PC-3 (cell line): ENCODE data around the gene RAG1. TPM values are rescaled to one million over a fixed set of nuclear protein-coding genes. Genes with fewer than 3 reads are reported as not detected.

Experiments used
- ATAC-seq: fragments of 200-7000 bp; cut with Tn5 transposase; 2 replicates; pipeline ENCODE4 v1.9.1; 2020; ENCODE audit warnings: mild to moderate bottlenecking, moderate library complexity
- BruUV-seq: library from RNA; stranded (reverse); fragments of 400-500 nt; replicated peaks from 2 replicates; lab custom pipeline; 2021; lab: Mats Ljungman, UMichigan
- CTCF ChIA-PET: fragments of 300-600 bp; sonication (Branson Sonifier 250); formaldehyde crosslinking; loops from one replicate; lab custom pipeline; 2022; ENCODE audit warnings: antibody characterized with exemption; lab: Charles Lee
- POLR2A ChIA-PET: fragments of 300-600 bp; sonication (Branson Sonifier 250); formaldehyde crosslinking; loops from one replicate; lab custom pipeline; 2022; ENCODE audit warnings: antibody characterized with exemption; ENCODE audit not compliant: unreplicated experiment; lab: Charles Lee
- DNase-seq: peaks from one replicate; pipeline ENCODE4 v3.0.0-alpha.2; 2015
- H2AFZ ChIP-seq: fragments of 300-600 bp; sonication (generic); 2 replicates; pipeline ENCODE4 v1.6.0; 2016; ENCODE audit warnings: antibody characterized with exemption, low read length
- H3F3A ChIP-seq: fragments of 300-600 bp; sonication (generic); one replicate; pipeline ENCODE4 v1.6.0; 2017; ENCODE audit warnings: antibody characterized with exemption, low read length, control low read depth, mild to moderate bottlenecking; ENCODE audit not compliant: unreplicated experiment
- H3K27ac ChIP-seq: fragments of 300-600 bp; sonication (generic); 2 replicates; pipeline ENCODE4 v1.5.1; 2016; ENCODE audit warnings: mild to moderate bottlenecking, low read length
- H3K27me3 ChIP-seq: fragments of 300-600 bp; sonication (generic); 2 replicates; pipeline ENCODE4 v1.6.1; 2016; ENCODE audit warnings: low read length, mixed read lengths
- H3K36me3 ChIP-seq: fragments of 300-600 bp; sonication (generic); 2 replicates; pipeline ENCODE4 v1.6.1; 2016; ENCODE audit warnings: low read depth, mixed run types, low read length, mixed read lengths
- H3K4me1 ChIP-seq: fragments of 300-600 bp; sonication (generic); 2 replicates; pipeline ENCODE4 v1.5.1; 2016; ENCODE audit warnings: low read length; ENCODE audit not compliant: insufficient read depth
- H3K4me2 ChIP-seq: fragments of 300-600 bp; sonication (generic); 2 replicates; pipeline ENCODE4 v1.6.0; 2016; ENCODE audit warnings: low read length
- H3K4me3 ChIP-seq: fragments of 300-600 bp; sonication (generic); 2 replicates; pipeline ENCODE4 v1.5.1; 2016; ENCODE audit warnings: mild to moderate bottlenecking, low read length, mixed read lengths
- H3K79me2 ChIP-seq: fragments of 300-600 bp; sonication (generic); 2 replicates; pipeline ENCODE4 v1.6.1; 2017; ENCODE audit warnings: low read length, mixed read lengths
- H3K9ac ChIP-seq: fragments of 300-600 bp; sonication (generic); 2 replicates; pipeline ENCODE4 v1.6.0; 2016; ENCODE audit warnings: mild to moderate bottlenecking, low read length
- H3K9me2 ChIP-seq: fragments of 300-600 bp; sonication (generic); replicated peaks from 2 replicates; pipeline ENCODE4 v1.6.1; 2016; ENCODE audit warnings: mixed run types, low read length, mixed read lengths
- H3K9me3 ChIP-seq: fragments of 300-600 bp; sonication (generic); 2 replicates; pipeline ENCODE4 v1.6.1; 2016; ENCODE audit warnings: low read length, mixed read lengths
- H4K20me1 ChIP-seq: fragments of 300-600 bp; sonication (generic); 2 replicates; pipeline ENCODE4 v1.6.1; 2016; ENCODE audit warnings: low read length, mixed read lengths
- EZH2 ChIP-seq: fragments of 300-600 bp; sonication (generic); IDR thresholded peaks from one replicate; pipeline ENCODE4 v1.6.1; 2017; ENCODE audit warnings: antibody characterized with exemption, mild to moderate bottlenecking, low read length; ENCODE audit not compliant: unreplicated experiment
- EZH2phosphoT487 ChIP-seq: fragments of 300-600 bp; sonication (generic); IDR thresholded peaks from 2 replicates; pipeline ENCODE4 v1.6.1; 2018; ENCODE audit warnings: mild to moderate bottlenecking, antibody characterized with exemption, low read length, borderline replicate concordance
- intact Hi-C: fragments of 100-400 bp; cut with micrococcal nuclease; formaldehyde crosslinking; loops from 2 replicates; pipeline ENCODE4 v1.9.0; 2023
- total RNA-seq: library from RNA; depleted of rRNA; stranded (reverse); fragments of >200 nt; gene quantifications from 2 replicates; pipeline ENCODE4 v1.2.3, GENCODE V29; 2014
- TF ChIP-seq, protein P1 (sequence below): fragments of 300-600 bp; sonication (generic); conservative IDR thresholded peaks from 2 replicates; pipeline ENCODE4 v1.5.1; 2017; ENCODE audit warnings: antibody characterized with exemption, low read depth, mild to moderate bottlenecking, low read length

Gene RAG1
- total RNA-seq, 1 experiment from 2014 or later: 0.15 TPM

DNA sequence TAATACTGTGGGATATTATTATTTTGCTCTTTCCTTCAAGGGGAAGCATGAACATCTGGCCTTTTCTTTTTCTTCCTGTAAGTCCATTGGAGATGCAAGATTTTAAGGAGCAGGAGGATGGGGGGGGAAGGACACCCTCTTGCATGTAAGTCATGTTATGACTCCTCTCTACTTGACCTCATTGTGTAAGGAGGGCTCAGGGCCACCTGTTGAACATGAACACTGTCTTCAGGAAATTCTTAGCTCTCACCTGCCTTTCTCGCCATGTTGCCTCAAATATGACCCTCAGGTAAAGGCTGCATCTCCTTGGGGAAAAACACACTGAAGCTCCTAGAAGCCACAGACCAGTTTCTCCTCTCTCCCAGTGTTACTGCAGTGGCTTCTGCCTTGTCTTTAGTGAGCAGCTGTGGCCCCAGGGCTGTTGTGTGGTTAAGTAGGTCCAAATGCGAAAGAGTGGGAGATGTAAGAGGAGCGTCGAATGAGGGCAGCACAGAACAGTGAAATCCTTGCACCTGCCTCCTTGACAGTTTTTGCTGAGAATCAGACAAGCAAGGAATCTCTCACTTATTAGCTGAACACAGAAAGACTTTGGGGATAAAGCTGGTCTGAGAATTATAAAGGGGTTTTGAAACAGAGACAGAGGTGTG is 1.3 kb upstream of the RAG1 start:
- DNase-seq (no peak), ATAC-seq (no peak)
- intact Hi-C loops: no loop called here
- CTCF ChIA-PET: interaction anchor here (1.2 kb wide), 1 partner anchor 180 kb away, joined by 3 read pairs; no protein-coding TSS in a partner anchor
- Histone ChIP-seq H3K79me2 (no peaks in the 10 kb centered on the region), H3F3A (no peaks in the 10 kb centered on the region), H3K9me2 (no peaks in the 10 kb centered on the region), H3K4me1 (no peaks in the 10 kb centered on the region), H3K4me2 (no peak overlapping the region), H3K9me3 (no peaks in the 10 kb centered on the region), H3K4me3 (no peak overlapping the region), H2AFZ (no peak overlapping the region), H3K27me3 (peaks cover 66% of the 10 kb centered on the region), H3K27ac (no peak overlapping the region), H3K36me3 (no peaks in the 10 kb centered on the region), H3K9ac (no peak overlapping the region), H4K20me1 (no peaks in the 10 kb centered on the region)
- POLR2A ChIA-PET: no interaction called here
- no TSS peak for BruUV-seq
- TF ChIP-seq EZH2 (no peak), EZH2phosphoT487 (no peak)
- TF ChIP-seq, protein P1, sequence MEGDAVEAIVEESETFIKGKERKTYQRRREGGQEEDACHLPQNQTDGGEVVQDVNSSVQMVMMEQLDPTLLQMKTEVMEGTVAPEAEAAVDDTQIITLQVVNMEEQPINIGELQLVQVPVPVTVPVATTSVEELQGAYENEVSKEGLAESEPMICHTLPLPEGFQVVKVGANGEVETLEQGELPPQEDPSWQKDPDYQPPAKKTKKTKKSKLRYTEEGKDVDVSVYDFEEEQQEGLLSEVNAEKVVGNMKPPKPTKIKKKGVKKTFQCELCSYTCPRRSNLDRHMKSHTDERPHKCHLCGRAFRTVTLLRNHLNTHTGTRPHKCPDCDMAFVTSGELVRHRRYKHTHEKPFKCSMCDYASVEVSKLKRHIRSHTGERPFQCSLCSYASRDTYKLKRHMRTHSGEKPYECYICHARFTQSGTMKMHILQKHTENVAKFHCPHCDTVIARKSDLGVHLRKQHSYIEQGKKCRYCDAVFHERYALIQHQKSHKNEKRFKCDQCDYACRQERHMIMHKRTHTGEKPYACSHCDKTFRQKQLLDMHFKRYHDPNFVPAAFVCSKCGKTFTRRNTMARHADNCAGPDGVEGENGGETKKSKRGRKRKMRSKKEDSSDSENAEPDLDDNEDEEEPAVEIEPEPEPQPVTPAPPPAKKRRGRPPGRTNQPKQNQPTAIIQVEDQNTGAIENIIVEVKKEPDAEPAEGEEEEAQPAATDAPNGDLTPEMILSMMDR: no peak

DNA sequence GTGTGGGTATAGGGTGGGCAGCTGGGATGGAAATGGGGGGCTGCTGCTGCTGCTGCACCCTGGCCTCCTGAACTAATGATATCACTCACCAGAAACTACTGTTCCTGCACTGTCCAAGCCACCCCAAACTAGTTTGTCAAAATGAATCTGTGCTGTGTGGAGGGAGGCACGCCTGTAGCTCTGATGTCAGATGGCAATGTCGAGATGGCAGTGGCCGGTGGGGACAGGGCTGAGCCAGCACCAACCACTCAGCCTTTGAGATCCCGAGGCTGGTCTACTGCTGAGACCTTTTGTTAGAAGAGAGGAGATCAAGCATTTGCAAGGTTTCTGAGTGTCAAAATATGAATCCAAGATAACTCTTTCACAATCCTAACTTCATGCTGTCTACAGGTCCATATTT is 1.3 kb downstream of the RAG1 start:
- POLR2A ChIA-PET: no interaction called here
- ATAC-seq (no peak), DNase-seq (no peak)
- no TSS peak for BruUV-seq
- no peaks in the 10 kb centered on the region for H3K79me2 ChIP-seq
- no peak overlapping the region for H3K27ac ChIP-seq
- H3K4me2 ChIP-seq: no peak overlapping the region
- H3K4me1 ChIP-seq: no peaks in the 10 kb centered on the region
- no peak overlapping the region for H3K4me3 ChIP-seq
- no peak overlapping the region for H3K9ac ChIP-seq
- CTCF ChIA-PET: no interaction called here
- no peak for TF ChIP-seq EZH2phosphoT487
- no peak for TF ChIP-seq EZH2
- TF ChIP-seq, protein P1: no peak
- H3K27me3 ChIP-seq: peaks cover 72% of the 10 kb centered on the region
- intact Hi-C loops: no loop called here
- no peaks in the 10 kb centered on the region for H3F3A ChIP-seq
- H3K36me3 ChIP-seq: no peaks in the 10 kb centered on the region
- no peaks in the 10 kb centered on the region for H4K20me1 ChIP-seq
- no peaks in the 10 kb centered on the region for H3K9me3 ChIP-seq
- no peaks in the 10 kb centered on the region for H3K9me2 ChIP-seq
- no peak overlapping the region for H2AFZ ChIP-seq

DNA sequence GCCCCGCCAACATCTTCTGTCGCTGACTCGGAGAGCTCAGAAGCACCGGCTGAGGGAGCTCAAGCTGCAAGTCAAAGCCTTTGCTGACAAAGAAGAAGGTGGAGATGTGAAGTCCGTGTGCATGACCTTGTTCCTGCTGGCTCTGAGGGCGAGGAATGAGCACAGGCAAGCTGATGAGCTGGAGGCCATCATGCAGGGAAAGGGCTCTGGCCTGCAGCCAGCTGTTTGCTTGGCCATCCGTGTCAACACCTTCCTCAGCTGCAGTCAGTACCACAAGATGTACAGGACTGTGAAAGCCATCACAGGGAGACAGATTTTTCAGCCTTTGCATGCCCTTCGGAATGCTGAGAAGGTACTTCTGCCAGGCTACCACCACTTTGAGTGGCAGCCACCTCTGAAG is 6.7 kb downstream of the RAG1 start:
- CTCF ChIA-PET: no interaction called here
- intact Hi-C loops: no loop called here
- no peak overlapping the region for H3K4me3 ChIP-seq
- H3F3A ChIP-seq: no peaks in the 10 kb centered on the region
- ATAC-seq: no peak
- peaks cover 48% of the 10 kb centered on the region for H3K27me3 ChIP-seq
- no peak for DNase-seq
- no peaks in the 10 kb centered on the region for H3K4me1 ChIP-seq
- no peak overlapping the region for H2AFZ ChIP-seq
- H4K20me1 ChIP-seq: no peaks in the 10 kb centered on the region
- no peak for TF ChIP-seq EZH2phosphoT487
- TF ChIP-seq, protein P1: no peak
- TF ChIP-seq EZH2: no peak
- POLR2A ChIA-PET: no interaction called here
- no peak overlapping the region for H3K4me2 ChIP-seq
- H3K27ac ChIP-seq: no peak overlapping the region
- no peaks in the 10 kb centered on the region for H3K79me2 ChIP-seq
- no peaks in the 10 kb centered on the region for H3K9me3 ChIP-seq
- H3K9me2 ChIP-seq: no peaks in the 10 kb centered on the region
- no peaks in the 10 kb centered on the region for H3K36me3 ChIP-seq
- no TSS peak for BruUV-seq
- no peak overlapping the region for H3K9ac ChIP-seq
